GM21576 (cell line): ENCODE results near the gene ODAD3.
"Not testable (repeated sequence)": the region's sequence is repeated elsewhere in the genome, so short reads cannot be mapped to it uniquely, and the experiment has no call there.

Source experiments
- ATAC-seq: cut with Tn5 transposase; IDR thresholded peaks from one replicate; pipeline ENCODE4 v1.9.1; 2021; ENCODE audit warnings: mild to moderate bottlenecking, moderate library complexity; ENCODE audit not compliant: unreplicated experiment

ODAD3 gene

DNA sequence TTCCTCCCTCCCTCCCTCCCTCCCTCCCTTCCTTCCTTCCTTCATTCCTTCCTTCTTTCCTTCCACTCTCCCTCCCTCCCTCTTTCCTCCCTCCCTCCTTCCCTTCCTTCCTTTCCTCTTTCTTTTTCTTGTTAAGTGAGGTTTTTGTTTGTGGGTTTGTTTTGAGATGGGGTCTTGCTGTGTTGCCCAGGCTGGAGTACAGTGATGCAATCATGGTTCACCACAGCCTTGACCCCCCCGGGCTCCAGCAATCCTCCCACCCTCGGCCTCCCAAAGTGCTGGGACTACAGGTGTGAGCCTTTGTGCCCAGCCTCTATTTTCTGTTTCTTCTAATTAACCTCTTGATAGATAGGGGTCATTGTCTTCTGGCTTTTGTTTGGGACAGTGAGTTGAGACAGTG, 26.5 kb upstream of the ODAD3 start:
- ATAC-seq = no peak

DNA sequence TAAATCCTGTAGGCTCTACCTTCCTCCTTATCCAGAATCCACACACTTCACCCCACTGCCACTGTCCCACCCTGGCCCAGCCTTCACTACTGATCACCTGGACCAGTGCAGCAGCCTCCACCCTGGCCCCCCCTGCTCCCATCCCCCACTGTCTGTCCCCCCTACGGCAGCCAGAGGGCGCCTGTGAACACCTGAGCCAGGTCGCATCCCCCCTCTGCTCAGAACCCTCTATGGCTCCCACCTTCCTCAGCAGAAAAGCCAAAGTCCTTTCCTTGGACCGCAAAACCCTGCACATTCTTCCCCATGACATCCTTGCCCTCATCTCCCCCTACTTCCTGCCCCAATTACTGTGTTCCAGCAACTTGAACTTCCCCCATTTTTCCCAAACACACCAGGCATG, 25.3 kb upstream of the ODAD3 start:
- ATAC-seq = no peak

DNA sequence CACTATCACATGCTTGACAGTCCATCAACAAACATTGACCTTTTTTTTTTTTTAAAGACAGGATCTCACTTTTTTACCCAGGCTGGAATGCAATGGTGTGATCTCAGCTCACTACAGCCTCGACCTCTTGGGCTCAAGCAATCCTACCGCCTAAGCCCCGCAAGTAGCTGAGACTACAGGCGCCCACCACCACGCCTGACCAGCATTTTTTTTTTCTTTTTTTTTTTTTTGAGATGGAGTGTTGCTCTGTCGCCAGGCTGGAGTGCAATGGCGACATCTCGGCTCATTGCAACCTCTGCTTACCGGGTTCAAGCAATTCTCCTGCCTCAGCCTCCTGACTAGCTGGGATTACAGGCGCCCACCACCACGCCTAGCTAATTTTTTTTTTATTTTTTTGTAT, 24.0 kb upstream of the ODAD3 start:
- not testable (repeated sequence) for ATAC-seq

DNA sequence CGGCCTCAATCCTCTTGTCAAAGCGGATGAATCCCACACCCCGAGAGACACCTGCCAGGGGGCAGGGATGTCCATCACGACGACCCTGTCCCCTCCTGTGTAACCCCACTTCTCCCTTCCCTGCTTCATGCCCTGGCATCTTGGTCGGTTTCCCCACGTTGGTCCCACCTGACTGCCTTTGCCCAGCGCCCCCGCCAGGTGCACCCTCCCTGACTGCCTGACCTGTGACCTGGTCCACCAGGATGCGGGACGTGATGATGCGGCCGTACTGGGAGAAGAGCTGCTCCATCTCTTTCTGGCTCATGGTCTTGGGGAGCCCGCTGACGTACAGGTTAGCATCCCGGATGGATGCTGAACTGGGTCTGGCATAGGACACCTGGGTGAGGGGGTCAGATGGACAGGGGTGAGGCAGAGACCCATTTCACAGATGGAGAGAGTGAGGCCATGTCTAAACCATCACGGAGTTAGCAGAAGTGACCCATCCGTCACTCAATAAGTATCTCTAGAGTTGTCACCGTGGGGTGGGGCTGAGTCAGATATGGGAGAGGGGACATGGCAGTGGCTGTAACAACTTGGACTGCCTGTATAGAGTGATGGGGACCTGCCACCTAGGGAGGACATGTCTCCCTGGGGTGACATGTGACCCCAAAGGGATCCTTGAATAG, 23.4 kb upstream of the ODAD3 start:
- no peak for ATAC-seq

DNA sequence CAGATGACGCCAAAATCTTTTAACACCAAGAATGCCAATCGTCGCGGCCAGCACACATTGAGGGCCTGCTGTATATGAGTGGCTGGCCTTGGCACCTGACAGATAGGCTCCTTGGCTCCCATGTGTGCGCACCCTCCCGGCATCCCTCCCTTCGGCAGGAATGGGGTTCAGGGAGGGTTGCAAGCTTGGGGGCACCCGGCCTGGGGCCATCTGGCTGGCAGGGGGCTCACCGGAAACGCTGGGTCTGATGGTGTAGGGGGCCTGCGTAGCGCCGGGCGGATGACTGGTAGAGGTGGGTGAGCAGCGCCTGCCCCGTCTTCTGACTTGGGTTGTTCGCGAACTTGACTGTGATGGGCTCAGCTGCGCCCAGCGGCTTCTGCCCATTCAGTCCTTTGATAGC, 22.9 kb upstream of the ODAD3 start:
- ATAC-seq = no peak

DNA sequence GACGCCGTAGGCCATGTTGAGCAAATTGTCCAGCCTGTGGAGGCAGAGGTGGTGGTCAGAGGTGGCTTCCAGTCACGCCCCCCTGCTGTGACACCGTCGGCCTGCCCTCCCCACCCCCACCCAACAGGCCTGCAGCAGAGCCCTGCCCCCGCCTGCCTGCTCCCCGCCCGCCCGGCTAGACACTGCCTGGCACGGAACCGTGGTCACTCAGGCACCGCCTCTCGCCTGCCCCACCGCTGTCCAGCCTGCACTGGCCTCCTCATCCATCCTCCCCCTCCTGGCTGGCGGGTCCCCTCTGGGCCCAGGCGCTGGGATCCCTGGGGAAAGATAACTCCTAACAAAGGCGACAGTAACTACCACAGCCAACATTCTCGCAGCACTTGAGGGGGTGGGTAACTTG, 22.2 kb upstream of the ODAD3 start:
- no peak for ATAC-seq

DNA sequence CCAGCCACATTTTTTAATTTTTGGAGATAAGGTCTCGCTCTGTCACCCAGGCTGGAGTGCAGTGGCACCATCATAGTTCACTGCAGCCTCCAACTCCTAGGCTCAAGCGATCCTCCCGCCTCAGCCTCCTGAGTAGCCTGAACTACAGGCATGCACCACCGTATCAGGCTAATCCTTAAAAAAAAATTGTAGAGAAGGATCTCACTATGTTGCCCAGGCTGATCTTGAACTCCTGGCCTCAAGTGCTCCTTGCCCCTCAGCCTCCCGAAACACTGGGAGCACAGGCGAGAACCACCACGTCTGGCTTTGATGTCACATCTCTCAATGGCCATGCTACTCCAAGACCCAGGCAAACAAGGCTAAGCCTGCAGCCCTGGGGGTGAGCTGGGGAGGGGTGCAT, 21.7 kb upstream of the ODAD3 start:
- no peak for ATAC-seq

DNA sequence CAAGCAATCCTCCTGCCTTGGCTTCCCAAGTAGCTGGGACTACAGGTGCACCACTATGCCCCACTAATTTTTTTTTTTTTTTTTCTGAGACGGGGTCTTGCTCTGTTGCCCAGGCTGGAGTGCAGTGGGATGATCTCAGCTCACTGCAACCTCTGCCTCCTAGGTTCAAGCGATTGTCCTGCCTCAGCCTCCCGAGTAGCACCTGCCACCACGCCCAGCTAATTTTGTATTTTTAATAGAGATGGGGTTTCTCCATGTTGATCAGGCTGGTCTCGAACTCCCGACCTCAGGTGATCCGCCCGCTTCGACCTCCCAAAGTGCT, 20.3 kb upstream of the ODAD3 start:
- not testable (repeated sequence) for ATAC-seq

DNA sequence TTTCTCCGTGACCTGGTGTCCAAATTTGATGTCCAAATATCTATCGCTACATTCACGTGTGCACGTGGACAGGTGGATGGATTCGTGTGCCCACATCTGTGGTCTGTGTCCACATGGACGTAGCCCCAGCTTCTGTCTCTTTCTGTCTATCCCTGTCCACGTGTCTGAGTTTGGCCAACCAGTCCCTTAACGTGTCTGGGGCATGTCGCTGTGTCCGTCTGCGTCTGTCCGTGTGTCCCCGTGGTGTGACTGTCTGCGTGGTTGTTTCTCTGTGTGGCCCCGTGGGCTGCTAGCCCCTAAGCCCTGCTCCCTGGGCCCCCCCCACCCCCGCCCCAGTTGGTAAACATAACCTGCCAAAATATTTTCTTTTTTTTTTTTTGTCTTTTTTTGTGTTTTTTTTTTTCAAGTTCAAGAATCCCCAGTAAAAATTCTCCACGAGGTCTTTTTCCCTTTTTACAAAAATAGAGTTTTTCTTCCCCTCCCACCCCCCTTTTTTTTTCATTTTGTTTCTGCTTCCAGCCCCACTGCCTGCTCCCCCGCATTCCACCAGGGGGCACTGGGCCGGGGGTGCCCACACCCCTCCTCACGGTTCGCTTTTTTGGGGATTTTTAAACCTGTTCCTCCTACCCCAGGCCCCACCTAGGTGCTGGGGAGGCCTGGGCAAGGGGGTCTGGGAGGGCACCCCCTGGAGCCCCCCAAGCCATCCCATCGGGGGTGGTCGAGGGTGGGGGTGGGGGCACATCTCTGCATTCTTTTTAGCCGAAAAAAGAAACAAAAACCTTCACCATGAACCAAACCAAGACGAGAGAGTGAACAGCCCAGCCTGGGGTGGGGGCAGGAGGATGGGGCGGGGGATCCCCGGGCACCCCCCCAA, 18.8 kb upstream of the ODAD3 start:
- ATAC-seq = no peak

DNA sequence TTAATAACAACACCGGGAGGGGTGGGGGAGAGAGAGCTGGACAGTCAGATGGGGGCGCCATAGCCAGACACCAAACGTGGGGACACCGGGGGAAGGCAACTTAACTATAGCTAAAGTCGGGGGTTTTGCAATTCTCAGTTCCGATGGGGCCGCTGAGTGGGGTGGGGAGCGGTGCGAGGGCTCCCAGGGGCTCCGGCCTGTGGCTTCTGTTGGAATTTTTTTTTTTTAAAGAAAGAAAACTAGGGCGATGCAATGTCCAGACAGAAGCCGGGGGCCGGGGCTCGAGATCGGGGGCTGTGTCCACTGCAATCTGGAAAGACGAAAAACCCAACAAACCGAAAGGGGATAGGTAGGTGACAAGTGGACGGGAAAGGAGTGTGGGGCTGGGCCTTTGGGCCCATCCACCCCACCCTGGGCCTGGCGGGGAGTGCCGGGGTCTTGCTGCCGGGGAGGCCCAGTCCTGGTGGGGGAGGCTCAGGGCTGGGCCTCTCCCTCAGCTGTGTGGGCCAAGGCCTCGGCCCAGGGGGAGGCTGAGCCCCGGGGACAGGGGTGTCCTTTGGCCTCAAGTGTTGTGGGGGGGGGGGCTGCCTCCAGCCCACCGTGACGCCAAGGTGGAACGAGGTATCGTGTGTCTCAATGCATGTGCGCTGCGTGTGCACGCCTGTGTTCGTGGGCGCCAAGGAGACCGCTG, 17.8 kb upstream of the ODAD3 start:
- no peak for ATAC-seq

DNA sequence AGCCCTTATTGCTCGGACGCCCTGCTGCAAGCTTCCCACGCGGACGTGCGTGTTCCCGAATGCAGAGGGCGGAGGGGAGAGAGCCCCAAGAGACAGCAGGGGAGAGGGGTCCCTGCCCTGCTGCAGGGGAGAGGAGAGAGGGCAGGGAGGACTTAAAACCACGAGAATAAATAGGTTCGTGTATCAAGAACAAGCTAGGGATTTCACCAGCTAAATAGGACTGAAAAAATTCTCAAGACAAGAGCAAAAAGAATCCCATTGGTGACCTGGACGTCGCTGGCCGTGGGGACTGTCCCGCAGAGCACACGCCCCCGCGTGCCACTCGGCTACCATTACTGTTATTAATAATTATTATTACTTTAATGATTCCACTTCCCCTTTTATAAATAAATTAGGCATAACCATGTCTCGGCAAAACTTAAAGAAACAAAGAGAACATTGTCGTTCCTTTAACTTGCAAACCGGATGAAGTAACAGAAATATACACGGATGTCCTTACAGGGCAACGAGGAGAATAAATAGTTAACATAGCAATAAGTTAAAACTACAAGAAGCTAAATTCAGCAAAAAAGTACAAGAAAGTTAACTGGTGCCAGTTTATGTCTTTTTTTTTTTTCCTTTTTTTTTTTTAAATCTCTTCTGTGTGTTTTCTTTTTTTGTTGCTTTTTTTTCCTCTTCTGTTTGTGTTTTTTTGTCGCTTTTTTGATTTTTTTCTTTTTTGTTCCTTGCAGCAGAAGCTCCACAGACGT, 17.1 kb upstream of the ODAD3 start:
- ATAC-seq = no peak

DNA sequence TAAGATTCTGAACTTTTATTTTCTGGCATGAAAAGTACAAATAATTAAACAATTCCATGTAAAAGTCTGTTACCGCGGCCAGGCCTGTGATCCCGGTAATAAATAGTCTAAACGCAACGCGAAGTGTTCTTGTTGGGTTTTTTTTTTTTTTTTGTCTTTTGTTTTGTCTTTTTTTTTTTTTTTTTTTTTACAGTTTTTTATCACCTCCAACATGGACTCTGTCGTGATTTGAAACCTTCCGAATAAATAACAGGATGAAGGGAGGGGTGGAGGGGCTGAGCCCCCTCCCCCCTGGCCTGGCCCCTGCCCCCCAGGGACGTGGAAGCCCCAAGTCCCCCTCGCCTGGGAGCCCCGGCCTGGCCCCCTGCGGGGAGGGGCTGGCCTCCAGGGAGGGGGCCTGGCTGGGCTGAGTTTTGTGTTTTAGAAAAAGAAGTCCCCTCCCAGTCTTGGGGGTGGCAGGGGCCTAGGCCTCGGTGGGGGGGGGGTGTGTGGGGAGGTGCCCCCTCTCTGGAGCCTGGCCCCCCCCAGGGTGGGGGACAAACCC, 16.5 kb upstream of the ODAD3 start:
- ATAC-seq = no peak

DNA sequence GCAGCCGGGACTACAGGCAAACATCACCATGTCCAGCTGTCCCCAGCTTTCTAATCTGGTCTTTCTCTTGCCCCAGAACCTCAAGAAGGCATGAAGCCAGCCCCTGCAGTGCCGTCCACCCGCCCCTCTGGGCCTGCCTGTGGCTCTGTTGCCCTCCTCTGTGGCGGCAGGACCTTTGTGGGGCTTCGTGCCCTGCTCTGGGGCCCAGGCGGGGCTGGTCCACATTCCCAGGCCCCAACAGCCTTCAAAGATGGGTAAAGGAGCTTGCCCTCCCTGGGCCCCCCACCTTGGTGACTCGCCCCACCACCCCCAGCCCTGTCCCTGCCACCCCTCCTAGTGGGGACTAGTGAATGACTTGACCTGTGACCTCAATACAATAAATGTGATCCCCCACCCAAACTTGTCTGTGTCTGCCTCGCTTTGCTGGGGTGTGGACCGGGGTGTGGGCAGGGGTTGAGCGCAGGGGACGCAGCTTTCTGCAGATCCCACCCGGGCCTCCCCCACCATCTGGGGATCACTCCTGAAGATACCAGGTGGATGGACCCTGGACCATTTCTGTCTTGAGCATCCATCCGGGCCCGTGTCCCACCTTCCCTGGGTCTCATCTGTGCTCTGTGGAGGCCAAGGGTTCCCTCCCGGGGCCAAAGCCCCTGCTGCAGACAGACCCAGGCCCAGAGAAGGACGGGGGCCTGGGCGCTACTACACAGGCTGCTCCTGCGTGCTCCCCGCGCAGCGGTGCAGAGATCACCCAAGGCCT, 15.8 kb upstream of the ODAD3 start:
- ATAC-seq = no peak

DNA sequence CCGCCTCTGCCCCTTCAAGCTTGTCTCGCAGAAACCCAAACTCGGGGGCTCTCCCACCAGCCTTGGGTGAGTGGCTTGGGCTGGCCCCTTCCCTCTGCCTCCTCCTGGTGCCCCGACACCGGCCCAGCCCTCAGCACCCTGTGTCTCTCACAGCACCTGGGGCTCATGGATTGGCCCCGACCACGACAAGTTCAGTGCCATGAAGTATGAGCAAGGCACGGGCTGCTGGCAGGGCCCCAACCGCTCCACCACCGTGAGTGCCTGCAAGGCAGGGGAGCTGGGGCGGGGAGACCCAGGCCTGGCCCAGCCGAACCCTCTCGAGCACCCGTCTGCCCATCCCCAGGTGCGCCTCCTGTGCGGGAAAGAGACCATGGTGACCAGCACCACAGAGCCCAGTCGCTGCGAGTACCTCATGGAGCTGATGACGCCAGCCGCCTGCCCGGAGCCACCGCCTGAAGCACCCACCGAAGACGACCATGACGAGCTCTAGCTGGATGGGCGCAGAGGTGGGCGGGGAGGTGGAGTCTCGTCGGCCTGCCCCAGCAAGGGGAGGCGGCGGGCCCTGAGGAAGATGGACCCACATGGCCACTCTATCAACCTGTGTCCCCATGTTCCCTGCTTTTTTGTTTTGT, 14.1 kb upstream of the ODAD3 start:
- no peak for ATAC-seq

DNA sequence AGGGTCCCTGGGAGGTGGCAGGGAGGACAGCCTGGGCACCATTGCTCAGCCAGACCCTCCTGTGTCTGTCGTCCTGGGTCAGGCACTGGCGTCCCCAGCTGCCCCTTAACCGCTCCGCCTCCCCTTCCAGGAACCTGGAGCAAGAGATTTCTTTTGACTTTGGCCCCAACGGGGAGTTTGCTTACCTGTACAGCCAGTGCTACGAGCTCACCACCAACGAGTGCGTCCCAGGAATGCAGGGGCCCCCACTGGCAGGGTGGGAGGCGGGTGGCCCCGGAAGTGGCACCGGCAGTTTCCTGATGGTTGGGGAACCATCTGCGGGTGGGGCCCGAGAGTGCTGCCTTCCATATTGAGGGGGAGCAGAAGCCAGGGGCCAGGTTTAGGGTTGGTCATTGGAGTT, 13.5 kb upstream of the ODAD3 start:
- no peak for ATAC-seq

DNA sequence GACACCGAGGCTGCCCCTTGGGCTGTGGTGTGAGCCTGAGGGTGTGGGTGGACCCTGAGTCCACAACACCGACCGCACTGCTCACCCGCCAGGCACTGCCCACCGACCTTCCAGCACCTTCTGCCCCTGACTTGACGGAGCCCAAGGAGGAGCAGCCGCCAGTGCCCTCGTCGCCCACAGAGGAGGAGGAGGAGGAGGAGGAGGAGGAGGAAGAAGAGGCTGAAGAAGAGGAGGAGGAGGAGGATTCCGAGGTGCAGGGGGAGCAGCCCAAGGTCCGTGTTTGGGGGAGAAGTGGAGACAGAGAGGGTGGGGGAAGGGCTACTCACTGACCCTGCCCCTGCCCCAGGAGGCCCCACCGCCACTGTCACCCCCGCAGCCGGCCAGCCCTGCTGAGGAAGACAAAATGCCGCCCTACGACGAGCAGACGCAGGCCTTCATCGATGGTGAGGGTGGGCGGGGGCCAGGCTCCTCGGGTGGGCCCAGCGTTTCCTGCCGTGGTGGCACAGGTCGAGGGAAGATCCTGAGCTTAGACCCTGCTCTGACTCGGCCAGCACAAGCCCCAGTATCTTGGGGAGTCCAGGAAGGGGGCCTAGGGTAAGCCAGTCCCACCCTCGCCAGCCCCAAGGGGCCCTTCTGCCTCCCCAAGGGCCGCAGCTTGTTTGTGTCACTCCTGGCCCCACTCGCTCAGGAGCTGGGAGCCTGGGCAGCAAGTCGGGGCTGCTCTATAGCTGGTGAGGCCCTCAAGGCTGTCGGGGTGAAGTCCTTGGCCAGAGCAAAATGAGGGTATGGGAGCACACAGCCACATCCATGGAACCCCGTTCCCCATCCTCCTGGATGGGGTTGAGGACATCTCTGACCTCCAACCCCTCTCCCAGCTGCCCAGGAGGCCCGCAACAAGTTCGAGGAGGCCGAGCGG, 12.7 kb upstream of the ODAD3 start:
- ATAC-seq = no peak

DNA sequence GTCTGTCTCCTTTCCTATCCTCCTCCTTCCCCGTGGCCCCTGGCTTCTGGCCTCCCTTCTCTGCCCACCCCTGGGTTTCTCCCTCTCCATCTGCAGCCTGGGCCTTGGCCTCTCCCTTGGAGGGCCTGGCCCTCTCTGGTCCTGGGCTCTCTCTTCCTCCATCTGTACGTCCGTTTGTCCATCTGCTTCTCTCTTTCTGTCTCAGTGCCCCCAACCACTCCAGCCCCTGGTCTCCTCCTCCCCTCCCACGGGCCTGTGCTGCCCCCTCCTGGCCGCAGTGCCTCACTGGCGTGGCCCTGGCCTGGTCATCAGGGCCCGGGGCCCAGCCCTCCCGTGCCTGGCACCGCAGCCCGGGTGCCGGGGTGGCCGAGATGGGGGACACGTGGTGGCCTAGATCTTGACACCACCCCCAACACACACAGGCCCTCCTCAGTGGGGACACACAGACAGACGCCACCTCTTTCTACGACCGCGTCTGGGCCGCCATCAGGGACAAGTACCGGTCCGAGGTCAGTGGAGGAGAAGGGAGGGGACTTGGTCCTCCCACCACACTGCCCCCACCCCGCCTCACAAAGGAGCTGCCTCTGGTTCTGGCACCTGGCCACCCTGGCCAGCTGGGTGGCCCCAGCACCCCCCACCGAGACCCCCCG, 11.9 kb upstream of the ODAD3 start:
- ATAC-seq = no peak

DNA sequence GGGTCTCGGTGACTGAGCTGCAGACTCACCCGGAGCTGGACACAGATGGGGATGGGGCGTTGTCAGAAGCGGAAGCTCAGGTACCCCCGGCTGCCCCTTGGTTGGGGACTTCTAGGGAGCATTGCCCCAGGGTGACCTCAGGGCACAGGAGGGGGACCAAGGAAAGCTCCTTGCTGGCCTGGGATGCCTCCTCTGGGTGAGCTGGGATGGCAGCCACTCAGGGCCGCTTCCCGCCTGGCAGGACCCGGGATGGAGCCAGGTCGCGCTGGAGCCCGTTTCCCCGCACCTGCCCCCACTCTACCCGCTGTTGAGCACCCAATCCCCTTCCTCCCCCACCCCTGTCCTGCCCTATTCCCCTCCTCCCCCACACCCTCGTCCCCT, 11.3 kb upstream of the ODAD3 start:
- no peak for ATAC-seq
